Stimulated activated naive B cell treated with anti-CD40 and anti-IgM and Interleukin-4, amounts not matched to agents 10 μg/mL and 1 μg/mL and 100 μg/mL, for 72 hours (primary cell): ENCODE results near the gene ARMH1.

Source experiments
- ATAC-seq, 2 donors: fragments of 150-1000 bp; cut with Tn5 transposase; replicated peaks; 2 replicates each; pipeline ENCODE4 v1.10.0; 2021; ENCODE audit warnings: moderate library complexity in 1 of 2
- DNase-seq: peaks from one replicate; pipeline ENCODE4 v3.0.0; 2021
- H3K27ac Mint-ChIP-seq: one replicate; pipeline ENCODE4 v1.8.0; 2022; ENCODE audit warnings: mild to moderate bottlenecking, mixed read lengths
- H3K27me3 Mint-ChIP-seq, 2 donors: one replicate each; pipeline ENCODE4 v1.8.0; 2022; ENCODE audit warnings: mixed read lengths in 2 of 2
- H3K36me3 Mint-ChIP-seq, 2 donors: one replicate each; pipeline ENCODE4 v1.8.0; 2022; ENCODE audit warnings: mixed read lengths in 2 of 2, mild to moderate bottlenecking in 1 of 2
- H3K4me1 Mint-ChIP-seq, 2 donors: one replicate each; pipeline ENCODE4 v1.8.0; 2022; ENCODE audit warnings: mixed read lengths in 2 of 2, mild to moderate bottlenecking in 1 of 2
- H3K4me3 Mint-ChIP-seq, 2 donors: one replicate each; pipeline ENCODE4 v1.8.0; 2022; ENCODE audit warnings: mild to moderate bottlenecking in 2 of 2, mixed read lengths in 2 of 2, moderate library complexity in 1 of 2
- H3K9me3 Mint-ChIP-seq, 2 donors: one replicate each; pipeline ENCODE4 v1.8.0; 2022; ENCODE audit warnings: mixed read lengths in 2 of 2, mild to moderate bottlenecking in 1 of 2

The ARMH1 gene

GRCh38 chr1:44707112-44707881 is 32.8 kb downstream of the ARMH1 start:
- H3K36me3 Mint-ChIP-seq = no peaks in the 10 kb centered on the region
- H3K9me3 Mint-ChIP-seq = no peaks in the 10 kb centered on the region
- H3K4me1 Mint-ChIP-seq = peaks cover 17 to 21% of the 10 kb centered on the region in 2 donors
- no peaks in the 10 kb centered on the region for H3K27me3 Mint-ChIP-seq
- H3K4me3 Mint-ChIP-seq = no peak overlapping the region
- ATAC-seq (no peak), DNase-seq (no peak)
- H3K27ac Mint-ChIP-seq = no peak overlapping the region

DNA sequence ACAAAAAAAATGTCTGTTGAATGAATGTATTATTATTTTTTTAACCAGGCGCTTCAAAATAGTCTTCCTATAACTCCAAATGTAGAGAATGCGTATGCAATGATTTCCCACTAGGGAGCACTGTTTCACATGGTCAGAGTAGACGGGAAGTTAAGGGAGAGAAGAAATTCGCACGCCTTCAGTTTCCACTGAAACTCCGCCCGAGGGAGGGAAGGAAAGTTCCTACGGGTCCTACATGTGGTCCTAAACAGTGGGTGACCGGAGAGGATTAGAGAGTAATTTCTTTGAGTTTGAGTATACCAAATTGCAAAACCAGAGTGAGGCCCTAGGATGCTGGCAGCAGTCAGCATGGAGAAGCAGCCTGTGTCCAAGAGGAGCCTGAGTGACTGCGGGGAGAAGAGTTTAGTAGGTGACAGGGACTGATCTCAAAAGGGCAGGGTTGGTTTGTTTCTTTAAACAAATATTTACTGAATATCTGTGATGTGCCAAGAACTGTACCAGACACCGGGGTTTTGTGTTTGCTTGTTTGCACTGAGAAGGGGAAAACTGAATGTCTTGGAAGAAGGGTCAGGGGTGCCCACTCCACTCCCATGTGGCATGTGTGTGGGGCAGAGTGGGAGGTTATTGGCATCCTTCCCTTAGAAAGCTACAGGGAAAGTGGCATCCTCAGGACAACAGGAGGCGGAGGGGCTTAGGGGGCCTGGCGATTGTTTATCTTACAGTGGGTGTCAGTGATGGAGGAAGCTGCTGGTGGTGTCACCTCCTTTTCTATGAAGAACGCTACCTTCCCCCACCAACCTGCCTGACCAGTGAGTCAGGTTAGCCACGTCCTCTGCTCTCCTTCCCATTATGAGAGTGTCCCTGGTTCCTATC is 33.7 kb downstream of the ARMH1 start:
- peaks cover 19 to 29% of the 10 kb centered on the region in 2 donors for H3K4me1 Mint-ChIP-seq
- H3K27ac Mint-ChIP-seq = peak overlapping the region; percentile 52
- H3K27me3 Mint-ChIP-seq = no peaks in the 10 kb centered on the region
- no peaks in the 10 kb centered on the region for H3K36me3 Mint-ChIP-seq
- DNase-seq = no peak
- H3K4me3 Mint-ChIP-seq = peak overlapping the region; percentile 48 to 58
- ATAC-seq = peak; percentile 64 to 71
- no peaks in the 10 kb centered on the region for H3K9me3 Mint-ChIP-seq

DNA sequence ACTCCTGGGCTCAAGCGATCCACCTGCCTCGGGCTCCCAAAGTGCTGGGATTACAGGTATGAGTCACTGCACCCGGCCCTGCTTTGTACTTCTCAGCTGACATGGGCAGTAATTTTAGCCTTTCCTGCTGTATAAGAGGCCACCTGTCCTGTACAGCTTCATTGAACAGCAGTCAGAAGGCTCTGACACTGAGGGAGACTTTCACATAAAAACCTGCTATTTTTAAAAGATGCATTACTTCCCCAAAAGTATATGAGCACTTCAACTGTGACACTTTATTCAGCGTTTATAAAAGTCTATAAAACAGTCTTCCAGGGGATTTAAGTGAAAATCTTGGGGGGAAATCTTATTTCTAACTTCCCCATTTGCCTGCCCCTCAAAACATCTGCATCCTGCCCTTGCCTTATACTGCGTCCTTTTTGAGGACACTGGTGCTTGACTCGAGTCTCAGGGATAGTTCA is 38.8 kb downstream of the ARMH1 start:
- ATAC-seq (peak; percentile 72 to 78), DNase-seq (no peak)
- Mint-ChIP-seq H3K4me1 (peaks cover 37 to 64% of the 10 kb centered on the region in 2 donors), H3K36me3 (no peaks in the 10 kb centered on the region), H3K4me3 (peak overlapping the region; percentile 37 to 39), H3K27ac (peak overlapping the region; percentile 56), H3K9me3 (no peaks in the 10 kb centered on the region), H3K27me3 (no peaks in the 10 kb centered on the region)

GRCh38 chr1:44714532-44714931 is 40.0 kb downstream of the ARMH1 start:
- no peak overlapping the region for H3K27ac Mint-ChIP-seq
- DNase-seq (no peak), ATAC-seq (peak; percentile 49 to 50)
- H3K9me3 Mint-ChIP-seq = no peaks in the 10 kb centered on the region
- H3K27me3 Mint-ChIP-seq = no peaks in the 10 kb centered on the region
- H3K4me1 Mint-ChIP-seq = peaks cover 33 to 67% of the 10 kb centered on the region in 2 donors
- peak overlapping the region in 1 of 2 donors; percentile 39 for H3K4me3 Mint-ChIP-seq
- H3K36me3 Mint-ChIP-seq = no peaks in the 10 kb centered on the region

- ATAC-seq (peak; percentile 65 to 72), DNase-seq (peak; percentile 62)
- H3K27me3 Mint-ChIP-seq = no peaks in the 10 kb centered on the region
- H3K9me3 Mint-ChIP-seq = no peaks in the 10 kb centered on the region
- no peak overlapping the region for H3K27ac Mint-ChIP-seq
- H3K4me3 Mint-ChIP-seq = peak overlapping the region in 1 of 2 donors; percentile 39
- no peaks in the 10 kb centered on the region for H3K36me3 Mint-ChIP-seq
- peaks cover 33 to 72% of the 10 kb centered on the region in 2 donors for H3K4me1 Mint-ChIP-seq
Measured at GRCh38 chr1:44714944-44715571, 40.5 kb downstream of the ARMH1 start.

DNA sequence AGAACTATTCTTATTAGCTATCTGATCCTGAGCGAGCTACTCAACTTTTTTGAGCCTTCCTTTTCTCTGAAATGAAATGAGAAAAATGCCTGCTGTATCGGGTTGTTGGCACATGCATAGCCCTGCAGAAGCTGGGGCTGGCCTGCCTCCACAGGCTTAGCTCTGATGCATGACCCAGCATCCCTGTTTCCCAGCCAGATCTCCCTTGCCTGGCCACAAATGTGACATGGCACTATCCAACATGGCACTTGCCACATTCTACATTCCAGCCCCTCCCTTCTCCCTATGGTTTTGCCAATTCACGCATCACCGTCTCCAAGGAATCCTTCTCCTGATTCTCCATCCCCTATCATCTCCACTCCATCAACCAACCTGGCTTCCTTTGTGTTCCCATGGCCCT is 42.6 kb downstream of the ARMH1 start:
- ATAC-seq (no peak), DNase-seq (no peak)
- H3K4me3 Mint-ChIP-seq = no peak overlapping the region
- H3K27me3 Mint-ChIP-seq = no peaks in the 10 kb centered on the region
- H3K4me1 Mint-ChIP-seq = peaks cover 43 to 82% of the 10 kb centered on the region in 2 donors
- H3K27ac Mint-ChIP-seq = no peak overlapping the region
- no peaks in the 10 kb centered on the region for H3K36me3 Mint-ChIP-seq
- H3K9me3 Mint-ChIP-seq = no peaks in the 10 kb centered on the region

GRCh38 chr1:44717653-44718052 is 43.1 kb downstream of the ARMH1 start:
- H3K4me1 Mint-ChIP-seq = peaks cover 43 to 85% of the 10 kb centered on the region in 2 donors
- H3K27ac Mint-ChIP-seq = no peak overlapping the region
- no peaks in the 10 kb centered on the region for H3K36me3 Mint-ChIP-seq
- DNase-seq = no peak
- no peak for ATAC-seq
- H3K27me3 Mint-ChIP-seq = no peaks in the 10 kb centered on the region
- H3K4me3 Mint-ChIP-seq = no peak overlapping the region
- H3K9me3 Mint-ChIP-seq = no peaks in the 10 kb centered on the region

GRCh38 chr1:44718091-44718490 is 43.6 kb downstream of the ARMH1 start:
- H3K27me3 Mint-ChIP-seq = no peaks in the 10 kb centered on the region
- H3K4me1 Mint-ChIP-seq = peaks cover 44 to 84% of the 10 kb centered on the region in 2 donors
- H3K9me3 Mint-ChIP-seq = no peaks in the 10 kb centered on the region
- no peak for ATAC-seq
- no peaks in the 10 kb centered on the region for H3K36me3 Mint-ChIP-seq
- no peak overlapping the region for H3K4me3 Mint-ChIP-seq
- no peak overlapping the region for H3K27ac Mint-ChIP-seq
- DNase-seq = no peak

- Mint-ChIP-seq H3K4me1 (peaks cover 46 to 82% of the 10 kb centered on the region in 2 donors), H3K4me3 (no peak overlapping the region), H3K9me3 (no peaks in the 10 kb centered on the region), H3K36me3 (no peaks in the 10 kb centered on the region), H3K27me3 (no peaks in the 10 kb centered on the region), H3K27ac (no peak overlapping the region)
- ATAC-seq = no peak
- DNase-seq = no peak
Measured at GRCh38 chr1:44719318-44719717, 44.8 kb downstream of the ARMH1 start.

- DNase-seq = no peak
- Mint-ChIP-seq H3K4me1 (peaks cover 47 to 82% of the 10 kb centered on the region in 2 donors), H3K36me3 (peaks cover 2 to 6% of the 10 kb centered on the region in 2 donors), H3K27me3 (no peaks in the 10 kb centered on the region), H3K9me3 (peaks cover 0 to 2% of the 10 kb centered on the region in 2 donors), H3K4me3 (peak overlapping the region in 1 of 2 donors; percentile 37), H3K27ac (peak overlapping the region; percentile 93)
- ATAC-seq = no peak
Measured at GRCh38 chr1:44720281-44720680, 45.8 kb downstream of the ARMH1 start.

GRCh38 chr1:44721485-44722361 is 47.2 kb downstream of the ARMH1 start:
- Mint-ChIP-seq H3K27ac (peak overlapping the region; percentile 93), H3K9me3 (peaks cover 0 to 2% of the 10 kb centered on the region in 2 donors), H3K4me1 (peaks cover 43 to 74% of the 10 kb centered on the region in 2 donors), H3K36me3 (peaks cover 2 to 8% of the 10 kb centered on the region in 2 donors), H3K4me3 (peak overlapping the region; percentile 55 to 58), H3K27me3 (no peaks in the 10 kb centered on the region)
- ATAC-seq (peak; percentile 81 to 85), DNase-seq (peak; percentile 92)

- Mint-ChIP-seq H3K27me3 (no peaks in the 10 kb centered on the region), H3K4me3 (peak overlapping the region; percentile 69 to 81), H3K36me3 (peaks cover 2 to 10% of the 10 kb centered on the region in 2 donors), H3K4me1 (peaks cover 42 to 74% of the 10 kb centered on the region in 2 donors), H3K27ac (peak overlapping the region; percentile 98), H3K9me3 (peaks cover 0 to 2% of the 10 kb centered on the region in 2 donors)
- ATAC-seq = no peak
- no peak for DNase-seq
Measured at GRCh38 chr1:44723064-44723463, 48.5 kb downstream of the ARMH1 start.

- ATAC-seq (peak; percentile 38 to 47), DNase-seq (peak; percentile 76)
- peak overlapping the region; percentile 98 for H3K27ac Mint-ChIP-seq
- H3K9me3 Mint-ChIP-seq = peaks cover 0 to 2% of the 10 kb centered on the region in 2 donors
- H3K4me3 Mint-ChIP-seq = peak overlapping the region; percentile 69 to 81
- H3K4me1 Mint-ChIP-seq = peaks cover 43 to 75% of the 10 kb centered on the region in 2 donors
- H3K36me3 Mint-ChIP-seq = peaks cover 2 to 10% of the 10 kb centered on the region in 2 donors
- H3K27me3 Mint-ChIP-seq = no peaks in the 10 kb centered on the region
Measured at GRCh38 chr1:44723496-44724295, 49.2 kb downstream of the ARMH1 start.
